H1 (cell line): ENCODE data around the gene STK36. TPM values are rescaled to one million over a fixed set of nuclear protein-coding genes. Genes with fewer than 3 reads are reported as not detected.
"Not testable (repeated sequence)": the region's sequence is repeated elsewhere in the genome, so short reads cannot be mapped to it uniquely, and the experiment has no call there.

ENCODE experiments used
- CTCF ChIA-PET: fragments of 300-600 bp; sonication (Branson Sonifier 250); formaldehyde crosslinking; loops from one replicate; lab custom pipeline; 2021; ENCODE audit not compliant: partially characterized antibody; lab: Charles Lee
- POLR2A ChIA-PET: fragments of 300-600 bp; sonication (Branson Sonifier 250); formaldehyde crosslinking; loops from one replicate; lab custom pipeline; 2021; ENCODE audit warnings: inconsistent platforms; ENCODE audit not compliant: partially characterized antibody; lab: Charles Lee
- DNase-seq, 2 experiments: peaks; one replicate each; pipeline versions ENCODE4 v3.0.0 to v3.0.0-alpha.2; 2010 to 2022; ENCODE audit warnings: low spot score in 2 of 2, low read depth in 1 of 2, mixed read lengths in 1 of 2
- FAIRE-seq: peaks from 2 replicates; lab custom pipeline; 2011; peaks lifted over from hg19 to GRCh38; lab: Jason Lieb, UNC
- H2AFZ ChIP-seq: 2 replicates; pipeline ENCODE4 v1.8.1; 2012; ENCODE audit warnings: low read length, inconsistent platforms
- H2AK5ac ChIP-seq: 2 replicates; pipeline ENCODE4 v1.6.1; 2013; ENCODE audit warnings: low read depth, low read length
- H2BK120ac ChIP-seq: replicated peaks from 2 replicates; pipeline ENCODE3; 2013; ENCODE audit warnings: low read depth, low read length, inconsistent platforms
- H2BK12ac ChIP-seq: 2 replicates; pipeline ENCODE4 v1.6.1; 2013; ENCODE audit warnings: low read depth, low read length
- H2BK15ac ChIP-seq: 2 replicates; pipeline ENCODE4 v1.6.1; 2013; ENCODE audit warnings: low read length
- H2BK20ac ChIP-seq: 2 replicates; pipeline ENCODE4 v1.6.1; 2013; ENCODE audit warnings: low read length
- H2BK5ac ChIP-seq: 2 replicates; pipeline ENCODE4 v1.6.1; 2013; ENCODE audit warnings: low read depth, low read length
- H3K14ac ChIP-seq: 2 replicates; pipeline ENCODE4 v1.6.1; 2013; ENCODE audit warnings: inconsistent platforms; ENCODE audit not compliant: insufficient read length
- H3K18ac ChIP-seq: 2 replicates; pipeline ENCODE4 v1.6.1; 2013; ENCODE audit warnings: low read length; ENCODE audit errors: extremely low read depth
- H3K23ac ChIP-seq: 2 replicates; pipeline ENCODE4 v1.6.1; 2013; ENCODE audit warnings: inconsistent platforms; ENCODE audit not compliant: insufficient read length
- H3K23me2 ChIP-seq: 2 replicates; pipeline ENCODE4 v1.6.1; 2013; ENCODE audit warnings: low read depth, low read length
- H3K27ac ChIP-seq: 2 replicates; pipeline ENCODE4 v1.6.1; 2011; ENCODE audit warnings: low read depth, low read length, inconsistent platforms
- H3K27me3 ChIP-seq, 4 experiments: replicated peaks in 1 of 4; 1 replicate in 1 of 4; 2 replicates in 3 of 4; pipeline versions ENCODE4 v1.6.1 to v1.8.1; 2011 to 2013; ENCODE audit warnings: low read length in 3 of 4, mild to moderate bottlenecking in 3 of 4, inconsistent platforms in 2 of 4, mixed read lengths in 2 of 4, moderate library complexity in 1 of 4; ENCODE audit not compliant: control insufficient read depth in 3 of 4, insufficient read depth in 3 of 4; ENCODE audit errors: extremely low read depth in 1 of 4
- H3K36me3 ChIP-seq, 4 experiments: 2 replicates each; pipeline versions ENCODE4 v1.6.1 to v1.8.1; 2011 to 2013; ENCODE audit warnings: mild to moderate bottlenecking in 4 of 4, low read length in 3 of 4, moderate library complexity in 2 of 4, control low read depth in 1 of 4, inconsistent platforms in 1 of 4; ENCODE audit not compliant: insufficient read depth in 4 of 4, control insufficient read depth in 2 of 4
- H3K4ac ChIP-seq: replicated peaks from 2 replicates; pipeline ENCODE3; 2013; ENCODE audit warnings: low read length, low read depth, mixed read lengths, inconsistent platforms; ENCODE audit not compliant: insufficient read length
- H3K4me1 ChIP-seq, 4 experiments: replicated peaks in 1 of 4; 1 replicate in 1 of 4; 2 replicates in 3 of 4; pipeline versions ENCODE4 v1.6.1 to v1.8.1; 2011 to 2013; ENCODE audit warnings: low read length in 3 of 4, inconsistent platforms in 2 of 4, mixed read lengths in 1 of 4; ENCODE audit not compliant: insufficient read depth in 4 of 4, control insufficient read depth in 3 of 4
- H3K4me2 ChIP-seq, 2 experiments: 2 replicates each; pipeline versions ENCODE4 v1.6.1 to v1.8.1; 2011 to 2013; ENCODE audit warnings: low read depth in 2 of 2, low read length in 2 of 2, control low read depth in 1 of 2, inconsistent platforms in 1 of 2, mild to moderate bottlenecking in 1 of 2; ENCODE audit not compliant: insufficient read depth in 1 of 2
- H3K4me3 ChIP-seq, 4 experiments: fragments of 200-600, 300-600 bp in 1 of 4; sonication (generic), shearing (Covaris generic), sonication (Bioruptor Twin) in 1 of 4; 2 replicates each; pipeline versions ENCODE4 v1.5.1 to v1.8.1; 2011 to 2016; ENCODE audit warnings: low read length in 4 of 4, low read depth in 3 of 4, control low read depth in 2 of 4, inconsistent platforms in 2 of 4, mild to moderate bottlenecking in 2 of 4, mixed read lengths in 1 of 4, moderate library complexity in 1 of 4; ENCODE audit not compliant: insufficient read depth in 2 of 4; ENCODE audit errors: extremely low read depth in 1 of 4
- H3K56ac ChIP-seq: replicated peaks from 2 replicates; pipeline ENCODE3; 2013; ENCODE audit warnings: low read depth, mild to moderate bottlenecking, mixed read lengths, low read length, inconsistent platforms; ENCODE audit not compliant: insufficient read length
- H3K79me1 ChIP-seq: 2 replicates; pipeline ENCODE4 v1.6.1; 2013; ENCODE audit warnings: low read depth, low read length, control low read depth
- H3K79me2 ChIP-seq, 2 experiments: 2 replicates each; pipeline versions ENCODE4 v1.6.1 to v1.8.1; 2012 to 2013; ENCODE audit warnings: low read length in 2 of 2, mild to moderate bottlenecking in 2 of 2, inconsistent platforms in 1 of 2; ENCODE audit not compliant: insufficient read depth in 2 of 2, control insufficient read depth in 1 of 2
- H3K9ac ChIP-seq, 4 experiments: replicated peaks in 1 of 4; 1 replicate in 1 of 4; 2 replicates in 3 of 4; pipeline versions ENCODE4 v1.6.1 to v1.8.1; 2011 to 2013; ENCODE audit warnings: low read depth in 3 of 4, low read length in 3 of 4, control low read depth in 2 of 4, mild to moderate bottlenecking in 2 of 4, moderate library complexity in 2 of 4, inconsistent platforms in 1 of 4; ENCODE audit errors: extremely low read depth in 1 of 4
- H3K9me3 ChIP-seq, 2 experiments: 2 replicates each; pipeline versions ENCODE4 v1.6.1 to v1.8.1; 2012 to 2013; ENCODE audit warnings: mild to moderate bottlenecking in 2 of 2, moderate library complexity in 2 of 2, control low read depth in 1 of 2, inconsistent platforms in 1 of 2, low read depth in 1 of 2, low read length in 1 of 2, mixed read lengths in 1 of 2; ENCODE audit not compliant: insufficient read depth in 2 of 2
- H4K20me1 ChIP-seq, 2 experiments: replicated peaks in 1 of 2; 2 replicates each; pipeline versions ENCODE3 to v1.8.1; 2011 to 2013; ENCODE audit warnings: inconsistent platforms in 2 of 2, low read length in 2 of 2, mild to moderate bottlenecking in 1 of 2; ENCODE audit not compliant: insufficient read depth in 2 of 2, control insufficient read depth in 1 of 2
- H4K5ac ChIP-seq: 2 replicates; pipeline ENCODE4 v1.6.1; 2013; ENCODE audit warnings: low read length, low read depth, mixed read lengths, inconsistent platforms; ENCODE audit not compliant: insufficient read length
- H4K8ac ChIP-seq: 2 replicates; pipeline ENCODE4 v1.8.0; 2013; ENCODE audit warnings: mild to moderate bottlenecking, moderate library complexity, low read length, inconsistent platforms; ENCODE audit not compliant: insufficient read depth; ENCODE audit errors: extremely low read depth
- H4K91ac ChIP-seq: replicated peaks from 2 replicates; pipeline ENCODE3; 2013; ENCODE audit warnings: low read length, mixed read lengths, inconsistent platforms; ENCODE audit not compliant: insufficient read length
- RAD21 ChIP-seq, 2 experiments: IDR thresholded peaks in 1 of 2; conservative IDR thresholded peaks in 1 of 2; 2 replicates each; pipeline ENCODE4 v1.6.1; 2011; ENCODE audit warnings: low read depth in 2 of 2, low read length in 2 of 2, improper control_type of control experiment in 1 of 2, inconsistent platforms in 1 of 2, mild to moderate bottlenecking in 1 of 2, moderate library complexity in 1 of 2
- TEAD4 ChIP-seq: IDR thresholded peaks from 2 replicates; pipeline ENCODE4 v1.6.1; 2012; ENCODE audit warnings: low read depth, low read length, inconsistent platforms, mixed read lengths
- WGBS, 2 experiments: shearing (Covaris generic) in 1 of 2; methylation state at CpG; one replicate each; pipeline versions ENCODE4 v1.1.6 to v1.1.7; 2013 to 2015; ENCODE audit warnings: low lambda C conversion rate in 2 of 2, mixed read lengths in 2 of 2, inconsistent platforms in 1 of 2, low coverage in 1 of 2, missing lambda C conversion rate in 1 of 2; ENCODE audit not compliant: insufficient replicate concordance in 2 of 2, insufficient coverage in 1 of 2, insufficient read length in 1 of 2; ENCODE audit errors: extremely low coverage in 1 of 2, missing lambda C conversion rate in 1 of 2; 5-methylcytosine and 5-hydroxymethylcytosine counted together
- polyA plus RNA-seq, 7 experiments: library from polyadenylated mRNA; depleted of rRNA in 3 of 7; stranded (reverse) in 5 of 7; unstranded in 2 of 7; fragments of >200 nt in 5 of 7; fragments of 200-250 nt in 2 of 7; gene quantifications; 1 replicate in 5 of 7; 2 replicates in 1 of 7; 4 replicates in 1 of 7; pipeline versions ENCODE4 v1.2.1 to v1.2.3, GENCODE V29; 2011 to 2013; ENCODE audit warnings: missing spikeins in 2 of 7, mixed read lengths in 2 of 7
- total RNA-seq: library from RNA; stranded (reverse); fragmentation: NEBNext Ultra II Directional; extraction: Animal tissue kit (Norgen Biotek cat#: 25700); gene quantifications from 2 replicates; pipeline ENCODE4 v1.2.1, GENCODE V29; 2021
- TF ChIP-seq, protein P1 (sequence below), 3 experiments: IDR thresholded peaks; 1 replicate in 2 of 3; 2 replicates in 1 of 3; pipeline versions ENCODE4 v1.5.1 to v1.6.1; 2011; ENCODE audit warnings: low read length in 3 of 3, mild to moderate bottlenecking in 3 of 3, inconsistent platforms in 2 of 3, low read depth in 1 of 3, moderate library complexity in 1 of 3; ENCODE audit not compliant: insufficient read depth in 1 of 3; ENCODE audit errors: control extremely low read depth in 1 of 3

STK36 gene
- total and polyA plus RNA-seq, 2 of the 8 experiments (the other 6 are each of a cell fraction or from before 2014, with no cell fraction given), result 41.4 to 57.6 TPM

DNA sequence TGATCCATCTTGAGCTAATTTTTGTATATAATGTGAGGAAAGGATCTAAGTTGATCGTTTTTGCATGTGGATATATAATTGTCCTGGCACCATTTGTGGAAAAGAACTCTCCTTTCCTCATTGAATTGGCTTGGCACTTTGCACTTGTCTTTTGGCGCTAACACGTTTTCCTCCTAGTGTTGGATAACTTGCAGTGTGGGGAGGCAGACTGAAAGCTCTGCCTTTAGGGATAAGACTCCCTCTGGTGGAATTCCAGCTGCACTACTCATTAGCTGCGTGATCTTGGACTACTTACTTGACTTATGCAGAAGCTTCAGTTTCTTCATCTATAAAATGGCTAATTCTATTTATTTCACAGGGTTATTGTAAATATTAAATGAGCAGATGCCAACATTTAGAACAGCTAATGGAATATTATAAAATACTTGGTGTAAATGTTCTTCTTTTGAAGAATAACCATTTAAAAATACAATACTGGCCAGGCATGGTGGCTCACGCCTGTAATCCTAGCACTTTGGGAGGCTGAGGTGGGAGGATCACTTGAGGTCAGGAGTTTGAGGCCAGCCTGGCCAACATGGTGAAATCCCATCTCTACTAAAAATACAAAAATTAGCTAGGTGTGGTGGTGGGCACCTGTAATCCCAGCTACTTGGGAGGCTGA is 15.6 kb downstream of the STK36 start:
- not testable (repeated sequence) for H3K27me3 ChIP-seq, H3K23me2 ChIP-seq
- POLR2A ChIA-PET, result interaction anchor here (0.7 to 2.3 kb wide), 6 partner anchors 9 to 39 kb away, joined by 3 to 13 read pairs (median 3); partner anchors contain the start of genes BCS1L, RNF25, STK36 and ZNF142

More for the DNA sequence above, 15.6 kb downstream of the STK36 start:
- H3K23ac ChIP-seq, H2BK15ac ChIP-seq, H2AFZ ChIP-seq, H3K56ac ChIP-seq, H3K4me3 ChIP-seq, H3K4me1 ChIP-seq, H4K91ac ChIP-seq, H2BK120ac ChIP-seq, H4K8ac ChIP-seq, H3K79me1 ChIP-seq, H2BK12ac ChIP-seq, H3K18ac ChIP-seq: not testable (repeated sequence)
- FAIRE-seq, result peak; percentile 85
- 37% methylated on average over 5 of the region's 5 CpGs; no CpG with 5 or more reads in 1 of the 2 experiments for WGBS, 2 experiments
- H3K36me3 ChIP-seq, result peaks cover 0 to 20% (median 7%) of the 10 kb centered on the region in 4 experiments; a peak in 4 of 8 replicates
- TF ChIP-seq, protein P1, sequence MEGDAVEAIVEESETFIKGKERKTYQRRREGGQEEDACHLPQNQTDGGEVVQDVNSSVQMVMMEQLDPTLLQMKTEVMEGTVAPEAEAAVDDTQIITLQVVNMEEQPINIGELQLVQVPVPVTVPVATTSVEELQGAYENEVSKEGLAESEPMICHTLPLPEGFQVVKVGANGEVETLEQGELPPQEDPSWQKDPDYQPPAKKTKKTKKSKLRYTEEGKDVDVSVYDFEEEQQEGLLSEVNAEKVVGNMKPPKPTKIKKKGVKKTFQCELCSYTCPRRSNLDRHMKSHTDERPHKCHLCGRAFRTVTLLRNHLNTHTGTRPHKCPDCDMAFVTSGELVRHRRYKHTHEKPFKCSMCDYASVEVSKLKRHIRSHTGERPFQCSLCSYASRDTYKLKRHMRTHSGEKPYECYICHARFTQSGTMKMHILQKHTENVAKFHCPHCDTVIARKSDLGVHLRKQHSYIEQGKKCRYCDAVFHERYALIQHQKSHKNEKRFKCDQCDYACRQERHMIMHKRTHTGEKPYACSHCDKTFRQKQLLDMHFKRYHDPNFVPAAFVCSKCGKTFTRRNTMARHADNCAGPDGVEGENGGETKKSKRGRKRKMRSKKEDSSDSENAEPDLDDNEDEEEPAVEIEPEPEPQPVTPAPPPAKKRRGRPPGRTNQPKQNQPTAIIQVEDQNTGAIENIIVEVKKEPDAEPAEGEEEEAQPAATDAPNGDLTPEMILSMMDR (IDR thresholded peaks at IDR 0.05; ENCODE audit: control extremely low read depth in 1 of 3, insufficient read depth in 1 of 3, low read depth in 1 of 3, low read length in 3 of 3), result peak; percentile 19 to 93 (median 89)
- TF ChIP-seq TEAD4 (peak; percentile 64), RAD21 (IDR thresholded peaks at IDR 0.05 in 1 of 2, conservative IDR thresholded peaks at IDR 0.05 in 1 of 2; ENCODE audit: low read depth in 2 of 2, low read length in 2 of 2) (peak; percentile 60 to 71)
- TF ChIP-seq, all 59 proteins: peak for 3; not testable (repeated sequence) for 56
- DNase-seq, H2BK20ac ChIP-seq, H3K9me3 ChIP-seq, H3K4me2 ChIP-seq, H3K14ac ChIP-seq, H3K9ac ChIP-seq, H4K20me1 ChIP-seq, H3K27ac ChIP-seq, H3K79me2 ChIP-seq, H3K4ac ChIP-seq, H4K5ac ChIP-seq, H2BK5ac ChIP-seq, H2AK5ac ChIP-seq: not testable (repeated sequence)
- CTCF ChIA-PET, result interaction anchor here (0.7 to 2.5 kb wide), 34 partner anchors 8 to 416 kb away, joined by 3 to 27 read pairs (median 4); partner anchors contain the start of genes BCS1L, RNF25, STK36 and TTLL4
